HG02642 (cell line): Measurements from ENCODE around the gene HSF5.

Experiments used
- ATAC-seq: cut with Tn5 transposase; IDR thresholded peaks from one replicate; pipeline ENCODE4 v1.9.1; 2021; ENCODE audit warnings: mild to moderate bottlenecking; ENCODE audit not compliant: unreplicated experiment, poor library complexity

The HSF5 gene

GRCh38 chr17:58391302-58391984, 96.8 kb downstream of the HSF5 start:
- ATAC-seq = no peak

GRCh38 chr17:58390884-58391283, 97.3 kb downstream of the HSF5 start:
- no peak for ATAC-seq

GRCh38 chr17:58388302-58389190, 99.7 kb downstream of the HSF5 start:
- ATAC-seq = no peak

- no peak for ATAC-seq
These were observed 100.4 kb downstream of the HSF5 start for GRCh38 chr17:58387834-58388233.

GRCh38 chr17:58386708-58387107, 101.5 kb downstream of the HSF5 start:
- ATAC-seq = no peak

GRCh38 chr17:58385359-58385899, 102.8 kb downstream of the HSF5 start:
- ATAC-seq = no peak

- ATAC-seq = no peak
These were observed 103.3 kb downstream of the HSF5 start for GRCh38 chr17:58384897-58385296.

GRCh38 chr17:58383892-58384462, 104.2 kb downstream of the HSF5 start:
- no peak for ATAC-seq

- ATAC-seq = no peak
These were observed 105.4 kb downstream of the HSF5 start for GRCh38 chr17:58382872-58383242.

- ATAC-seq = peak; percentile 71
These were observed 105.9 kb downstream of the HSF5 start for GRCh38 chr17:58382108-58382871.

- no peak for ATAC-seq
These were observed 106.8 kb downstream of the HSF5 start for GRCh38 chr17:58381124-58382035.

GRCh38 chr17:58380207-58381123, 107.7 kb downstream of the HSF5 start:
- no peak for ATAC-seq

GRCh38 chr17:58379511-58379824, 108.7 kb downstream of the HSF5 start:
- no peak for ATAC-seq

- no peak for ATAC-seq
These were observed 109.3 kb downstream of the HSF5 start for GRCh38 chr17:58378733-58379510.

GRCh38 chr17:58377661-58378060, 110.5 kb downstream of the HSF5 start:
- ATAC-seq = no peak

GRCh38 chr17:58377093-58377601, 111.1 kb downstream of the HSF5 start:
- ATAC-seq = no peak

- ATAC-seq = no peak
These were observed 111.7 kb downstream of the HSF5 start for GRCh38 chr17:58376472-58377000.
